IPS DF 4.7 (cell line): ENCODE results near the gene CCDC9B.

Experiments used
- DNase-seq: peaks from one replicate; pipeline ENCODE4 v3.0.0-alpha.2; 2013; ENCODE audit warnings: low spot score; ENCODE audit errors: extremely low read depth

The CCDC9B gene

DNA sequence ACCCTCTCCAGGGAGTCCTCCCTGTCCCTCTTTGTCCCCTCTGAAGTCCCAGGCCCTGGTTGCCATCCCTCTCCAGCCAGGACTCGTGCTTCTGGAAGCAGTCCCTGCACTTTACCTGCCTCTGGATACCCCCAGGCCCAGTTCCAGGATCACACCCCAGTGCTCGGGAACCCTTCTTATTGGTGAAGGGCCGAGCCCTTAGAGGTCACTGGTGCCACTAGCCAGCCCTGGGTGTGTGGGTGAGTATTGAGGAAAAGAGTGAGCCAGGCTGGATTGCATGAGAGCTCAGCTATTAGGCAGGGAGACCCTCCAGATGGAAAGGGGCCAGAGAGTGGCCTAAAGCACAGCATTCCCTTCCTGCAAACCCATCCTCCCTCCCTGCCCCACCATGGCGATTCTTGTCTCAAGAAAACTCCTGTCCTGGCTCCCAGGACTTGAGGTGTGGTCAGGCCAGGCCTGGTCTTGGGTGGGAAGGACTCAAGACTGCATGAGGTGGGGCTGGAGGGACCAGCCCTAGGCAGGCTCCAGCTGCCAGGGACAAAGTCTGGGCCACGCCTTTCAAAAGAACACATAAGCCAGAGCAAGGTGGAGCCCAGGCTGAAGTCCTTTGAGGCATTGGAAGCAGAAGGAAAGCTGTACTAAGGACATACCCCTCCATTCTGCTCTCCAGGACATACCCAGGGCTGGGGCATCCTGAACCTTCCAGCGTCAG, 5.3 kb upstream of the CCDC9B start:
- no peak for DNase-seq

- no peak for DNase-seq
Measured at GRCh38 chr15:40345225-40345866, 4.6 kb upstream of the CCDC9B start.

GRCh38 chr15:40344631-40345120, 3.9 kb upstream of the CCDC9B start:
- DNase-seq, result no peak

DNA sequence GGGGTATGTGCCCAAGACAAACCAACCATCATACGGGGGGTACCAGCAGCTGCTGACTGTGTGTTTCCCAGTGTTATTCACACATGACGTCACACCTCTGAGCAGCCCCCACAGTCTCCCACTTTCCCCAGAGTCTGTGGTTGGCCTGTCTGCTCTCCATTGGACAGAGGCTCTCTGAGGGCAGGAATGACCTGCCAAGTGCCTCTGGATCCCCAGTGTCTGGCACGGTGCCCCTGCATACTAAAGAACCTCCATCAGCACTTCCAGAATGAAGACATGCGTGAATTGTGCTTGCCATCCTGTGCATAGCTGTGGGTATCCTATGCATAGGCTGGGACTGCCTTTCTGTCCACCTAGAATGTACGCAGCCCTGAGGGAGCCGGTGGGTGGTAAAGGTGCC, 3.5 kb upstream of the CCDC9B start:
- no peak for DNase-seq

- no peak for DNase-seq
Measured at GRCh38 chr15:40343512-40343911, 2.8 kb upstream of the CCDC9B start.

- no peak for DNase-seq
Measured at GRCh38 chr15:40342416-40343320, 1.9 kb upstream of the CCDC9B start.

DNA sequence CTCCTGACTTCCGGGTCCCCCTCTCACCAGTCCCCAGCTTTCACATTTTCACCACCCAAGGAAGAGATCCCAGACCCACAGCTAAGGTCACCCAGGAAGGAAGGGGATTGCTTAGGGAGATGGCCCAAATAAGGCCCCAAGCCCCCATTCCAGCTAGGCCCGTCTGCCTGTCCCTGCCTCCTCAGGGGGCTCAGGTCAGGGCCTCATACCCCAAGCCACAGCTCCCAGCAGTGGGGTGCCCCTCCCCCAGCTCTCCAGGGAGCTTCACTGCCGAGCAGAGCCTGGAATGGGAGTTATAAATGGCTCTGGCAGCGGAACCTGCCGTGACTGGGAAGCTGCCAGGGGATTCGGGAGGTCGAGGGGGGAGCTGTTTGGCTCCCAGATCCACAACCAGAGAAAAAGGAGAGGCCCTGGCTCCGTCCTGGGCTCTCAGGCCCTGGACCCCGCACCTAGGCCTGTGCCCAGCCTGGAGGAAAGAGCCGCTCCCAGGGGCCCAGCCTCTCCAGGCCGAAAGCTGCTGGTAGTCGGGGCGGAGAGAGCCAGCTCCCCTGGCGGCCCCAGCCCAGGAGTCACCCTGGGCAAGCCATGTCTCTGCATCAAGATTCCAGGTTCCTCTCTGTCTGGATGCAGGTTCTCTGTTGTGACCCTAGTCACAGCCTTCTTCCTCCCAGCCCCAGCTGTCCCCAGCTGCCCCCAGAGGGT, 550 bp downstream of the CCDC9B start:
- no peak for DNase-seq

GRCh38 chr15:40339621-40339945, 1.2 kb downstream of the CCDC9B start:
- DNase-seq, result no peak

DNA sequence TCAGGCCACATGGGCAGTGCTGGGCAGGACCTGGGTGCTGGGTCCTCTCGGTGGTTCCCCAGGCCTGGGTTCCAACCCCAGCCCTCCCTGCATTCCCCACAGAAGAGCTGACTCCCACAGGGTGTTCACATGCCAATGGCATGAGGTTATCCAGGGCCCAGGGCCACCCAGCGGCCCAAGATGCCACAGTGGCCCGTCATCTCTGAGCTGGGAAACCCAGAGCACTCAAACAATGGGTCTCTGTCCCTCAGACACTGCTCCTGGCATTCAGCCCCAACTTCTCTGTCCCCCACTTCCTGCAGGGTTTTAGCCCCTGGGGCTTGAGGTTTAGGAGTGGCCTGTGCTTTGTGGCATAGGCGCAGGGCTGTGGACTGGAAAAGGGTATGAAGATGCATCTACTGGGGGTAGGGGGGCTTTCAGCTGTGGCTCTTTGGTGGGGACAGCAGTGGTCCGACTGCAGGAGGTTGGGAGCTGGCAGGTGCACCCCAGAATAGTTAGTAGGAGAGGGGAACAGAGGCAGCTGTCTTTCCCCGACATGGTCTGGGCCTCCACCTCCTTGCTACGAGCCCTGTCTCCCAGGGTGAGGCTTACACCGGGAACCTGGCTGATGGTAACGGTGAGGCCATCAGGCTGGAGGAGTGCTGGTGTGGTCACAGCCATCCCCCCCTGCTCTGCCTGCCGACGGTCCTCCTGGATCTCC, 1.7 kb downstream of the CCDC9B start:
- no peak for DNase-seq

DNA sequence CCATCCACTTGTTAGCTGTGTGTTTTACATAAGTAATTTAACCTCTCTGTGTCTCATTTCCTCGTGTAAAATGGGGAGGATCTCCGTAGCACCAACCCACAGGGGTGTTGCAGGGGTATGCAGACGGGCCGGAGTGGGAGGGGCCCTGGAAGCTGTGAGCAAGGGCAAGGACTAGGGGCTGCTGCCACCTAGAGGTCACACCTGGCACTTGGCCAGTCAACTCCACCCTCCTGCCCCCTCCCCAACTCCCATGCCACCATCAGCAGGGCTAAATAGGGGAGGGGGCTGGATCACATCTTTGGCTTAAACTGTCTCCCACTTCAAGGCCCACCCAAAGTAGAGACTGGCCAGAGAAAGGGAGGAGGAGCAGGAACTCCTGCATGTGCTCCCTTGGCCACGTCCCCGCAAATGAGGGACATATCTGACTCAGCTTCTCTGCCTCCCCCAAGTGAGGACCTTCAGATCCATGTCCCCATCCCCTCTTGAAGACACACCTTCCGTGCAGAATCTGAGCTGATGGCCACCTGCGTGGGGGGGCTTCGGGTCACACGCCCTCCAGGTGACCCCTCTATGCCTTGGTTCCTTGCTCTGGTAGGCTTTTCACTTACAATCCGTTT, 2.6 kb downstream of the CCDC9B start:
- no peak for DNase-seq

GRCh38 chr15:40337597-40337996, 3.1 kb downstream of the CCDC9B start:
- DNase-seq, result no peak

GRCh38 chr15:40336744-40337122, 4.0 kb downstream of the CCDC9B start:
- DNase-seq, result no peak

DNA sequence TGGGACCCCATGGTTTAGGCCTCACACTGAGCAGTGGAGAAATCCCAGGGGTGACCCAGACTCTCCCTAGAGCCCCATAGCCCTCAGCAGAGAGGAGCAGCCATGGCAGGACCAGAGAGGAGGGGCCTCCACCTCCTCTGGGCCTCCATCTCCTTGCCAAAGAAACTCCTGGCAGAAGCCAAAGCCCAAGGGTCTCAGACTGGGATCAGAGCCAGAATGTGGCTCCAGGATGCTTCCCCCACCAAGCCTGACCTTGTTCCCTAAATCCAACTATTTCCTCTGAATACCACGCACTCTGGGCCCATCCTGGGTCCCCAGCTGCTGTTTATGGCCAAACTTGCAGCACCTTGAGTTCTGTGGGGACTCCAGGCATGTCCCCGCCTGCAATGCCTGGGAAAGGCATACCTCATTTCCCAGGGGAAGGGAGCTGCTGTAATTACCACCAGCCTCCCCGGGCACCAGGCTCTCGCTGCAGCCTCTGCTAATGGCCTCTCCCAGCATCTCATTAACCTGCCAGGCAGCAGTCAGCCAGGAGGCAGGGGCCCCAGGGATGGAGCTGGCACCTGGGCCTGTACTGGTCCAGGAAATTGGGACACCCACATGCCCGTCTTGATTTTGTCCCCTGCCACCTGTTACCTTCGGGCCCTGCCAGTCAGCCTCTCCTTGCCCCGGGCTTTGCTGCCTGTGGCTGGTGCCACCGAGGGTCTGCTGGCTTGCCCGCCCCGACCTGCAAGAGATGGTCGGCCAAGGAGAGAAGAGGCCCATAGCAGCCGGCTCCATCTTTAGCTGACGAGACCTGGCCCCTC, 4.6 kb downstream of the CCDC9B start:
- no peak for DNase-seq

GRCh38 chr15:40334941-40335795, 5.6 kb downstream of the CCDC9B start:
- DNase-seq, result no peak

DNA sequence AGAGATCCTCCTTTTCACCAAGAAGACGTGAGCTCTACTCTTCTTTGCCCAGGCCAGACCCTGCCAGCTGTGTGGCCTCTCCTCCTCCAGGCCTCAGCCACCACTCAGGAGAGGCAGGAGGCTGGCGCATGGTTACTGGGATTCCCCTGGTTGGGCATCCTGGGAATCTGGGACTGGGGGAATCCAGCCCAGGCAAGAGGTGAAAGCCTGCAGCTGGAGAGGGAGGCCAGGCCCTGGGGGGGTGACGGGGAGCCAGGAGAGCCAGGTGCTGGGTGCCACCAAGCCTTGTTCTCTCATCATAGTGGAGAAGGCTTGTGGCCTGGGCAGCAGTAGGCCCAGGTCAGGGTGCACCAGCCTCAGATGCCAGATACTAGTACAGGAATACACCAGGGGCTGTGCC, 6.2 kb downstream of the CCDC9B start:
- DNase-seq, result no peak

DNA sequence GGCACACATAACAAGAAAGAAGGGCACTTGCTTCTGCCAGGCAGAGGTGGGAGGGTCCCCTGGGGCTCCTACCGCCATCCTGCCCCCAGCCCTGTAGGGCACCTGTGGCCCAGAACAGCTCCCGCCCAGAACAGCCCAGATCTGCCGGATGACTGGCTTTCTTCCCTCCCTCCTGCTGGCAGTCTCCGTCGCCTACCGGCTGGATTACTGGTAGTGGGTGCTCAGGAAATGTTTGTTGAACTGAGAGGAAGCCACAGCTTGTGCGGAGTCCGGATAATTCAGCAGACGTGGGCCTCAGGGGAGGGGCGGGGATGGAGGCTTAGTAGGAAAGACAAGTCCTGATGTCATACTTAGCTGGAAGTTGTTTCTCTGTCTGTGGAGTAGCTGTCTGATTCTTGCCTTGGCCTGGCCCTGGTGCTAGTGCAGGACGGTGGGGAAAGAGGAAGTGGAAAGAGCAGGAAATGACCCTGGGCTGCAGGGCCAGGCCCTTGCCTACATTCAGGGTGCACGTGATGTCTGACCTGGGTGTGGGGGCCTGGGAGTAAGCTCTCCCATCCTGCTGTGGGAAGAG, 6.7 kb downstream of the CCDC9B start:
- no peak for DNase-seq

GRCh38 chr15:40332113-40332781, 8.5 kb downstream of the CCDC9B start:
- DNase-seq, result no peak

DNA sequence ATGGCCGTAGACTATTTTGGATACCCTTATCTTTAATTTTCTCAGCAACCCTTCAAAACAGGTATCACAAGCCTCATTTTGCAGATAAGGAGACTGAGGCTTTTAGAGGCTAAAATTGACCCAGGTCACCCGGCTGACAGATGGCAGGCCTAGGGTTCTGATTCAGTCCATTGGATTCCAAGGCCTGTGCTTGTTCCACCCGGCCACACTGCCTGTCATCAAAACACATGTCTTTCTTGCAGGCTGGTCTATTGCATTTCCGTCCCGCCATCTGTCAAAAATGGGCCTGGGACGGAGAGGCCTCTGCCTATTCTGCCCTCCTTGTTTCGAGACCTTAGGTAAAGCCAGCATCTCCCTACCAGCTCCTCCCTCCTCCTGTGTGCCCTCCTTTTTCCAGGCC, 9.1 kb downstream of the CCDC9B start:
- DNase-seq, result no peak
